T-helper 1 cell treated with Interleukin-12 subunit alpha and Interleukin-12 subunit beta and Interleukin-4 antibody, amounts not matched to agents 30 μg/mL and 1 μg/mL, for 36 hours (primary cell): ENCODE data around the gene L3MBTL4.

Experiments
- H3K27ac Mint-ChIP-seq: one replicate; pipeline ENCODE4 v1.8.0; 2021; ENCODE audit warnings: mild to moderate bottlenecking, mixed read lengths
- H3K27me3 Mint-ChIP-seq: one replicate; pipeline ENCODE4 v1.8.0; 2021; ENCODE audit warnings: low read depth, mixed read lengths
- H3K36me3 Mint-ChIP-seq: one replicate; pipeline ENCODE4 v1.8.0; 2021; ENCODE audit warnings: low read depth, mixed read lengths
- H3K4me1 Mint-ChIP-seq: one replicate; pipeline ENCODE4 v1.8.0; 2021; ENCODE audit warnings: low read depth, mixed read lengths
- H3K4me3 Mint-ChIP-seq: one replicate; pipeline ENCODE4 v1.8.0; 2021; ENCODE audit warnings: mild to moderate bottlenecking, moderate library complexity, mixed read lengths
- H3K9me3 Mint-ChIP-seq: one replicate; pipeline ENCODE4 v1.8.0; 2021; ENCODE audit warnings: mixed read lengths

L3MBTL4 gene

GRCh38 chr18:6015364-6015763 is 399.3 kb downstream of the L3MBTL4 start:
- H3K27me3 Mint-ChIP-seq: peaks cover 4% of the 10 kb centered on the region
- H3K27ac Mint-ChIP-seq: no peak overlapping the region
- H3K4me3 Mint-ChIP-seq: no peak overlapping the region
- no peaks in the 10 kb centered on the region for H3K9me3 Mint-ChIP-seq
- H3K36me3 Mint-ChIP-seq: no peaks in the 10 kb centered on the region
- no peaks in the 10 kb centered on the region for H3K4me1 Mint-ChIP-seq

GRCh38 chr18:6013171-6013810 is 401.4 kb downstream of the L3MBTL4 start:
- H3K9me3 Mint-ChIP-seq: no peaks in the 10 kb centered on the region
- H3K27me3 Mint-ChIP-seq: no peaks in the 10 kb centered on the region
- no peaks in the 10 kb centered on the region for H3K36me3 Mint-ChIP-seq
- no peak overlapping the region for H3K27ac Mint-ChIP-seq
- no peak overlapping the region for H3K4me3 Mint-ChIP-seq
- H3K4me1 Mint-ChIP-seq: peaks cover 3% of the 10 kb centered on the region

GRCh38 chr18:6010921-6011320 is 403.8 kb downstream of the L3MBTL4 start:
- H3K4me1 Mint-ChIP-seq: peaks cover 5% of the 10 kb centered on the region
- peaks cover 9% of the 10 kb centered on the region for H3K27me3 Mint-ChIP-seq
- no peak overlapping the region for H3K4me3 Mint-ChIP-seq
- H3K9me3 Mint-ChIP-seq: no peaks in the 10 kb centered on the region
- H3K27ac Mint-ChIP-seq: no peak overlapping the region
- no peaks in the 10 kb centered on the region for H3K36me3 Mint-ChIP-seq

GRCh38 chr18:6010284-6010683 is 404.4 kb downstream of the L3MBTL4 start:
- Mint-ChIP-seq H3K27me3 (peaks cover 12% of the 10 kb centered on the region), H3K27ac (no peak overlapping the region), H3K4me1 (peaks cover 8% of the 10 kb centered on the region), H3K4me3 (no peak overlapping the region), H3K36me3 (no peaks in the 10 kb centered on the region), H3K9me3 (peaks cover 3% of the 10 kb centered on the region)

- H3K27ac Mint-ChIP-seq: peak overlapping the region; percentile 8
- H3K4me3 Mint-ChIP-seq: no peak overlapping the region
- H3K36me3 Mint-ChIP-seq: no peaks in the 10 kb centered on the region
- H3K9me3 Mint-ChIP-seq: peaks cover 3% of the 10 kb centered on the region
- H3K27me3 Mint-ChIP-seq: peaks cover 12% of the 10 kb centered on the region
- H3K4me1 Mint-ChIP-seq: peaks cover 11% of the 10 kb centered on the region
Observed at GRCh38 chr18:6009756-6010155, 405.0 kb downstream of the L3MBTL4 start.

GRCh38 chr18:6004683-6005082 is 410.0 kb downstream of the L3MBTL4 start:
- H3K4me1 Mint-ChIP-seq: peaks cover 22% of the 10 kb centered on the region
- peaks cover 30% of the 10 kb centered on the region for H3K27me3 Mint-ChIP-seq
- H3K27ac Mint-ChIP-seq: peak overlapping the region; percentile 47
- H3K36me3 Mint-ChIP-seq: no peaks in the 10 kb centered on the region
- H3K4me3 Mint-ChIP-seq: no peak overlapping the region
- peaks cover 10% of the 10 kb centered on the region for H3K9me3 Mint-ChIP-seq

- H3K4me3 Mint-ChIP-seq: no peak overlapping the region
- H3K4me1 Mint-ChIP-seq: peaks cover 22% of the 10 kb centered on the region
- peaks cover 36% of the 10 kb centered on the region for H3K27me3 Mint-ChIP-seq
- peaks cover 1% of the 10 kb centered on the region for H3K36me3 Mint-ChIP-seq
- H3K27ac Mint-ChIP-seq: peak overlapping the region; percentile 67
- H3K9me3 Mint-ChIP-seq: peaks cover 15% of the 10 kb centered on the region
Observed at GRCh38 chr18:6004119-6004518, 410.6 kb downstream of the L3MBTL4 start.

- H3K27ac Mint-ChIP-seq: no peak overlapping the region
- H3K36me3 Mint-ChIP-seq: peaks cover 1% of the 10 kb centered on the region
- H3K27me3 Mint-ChIP-seq: peaks cover 39% of the 10 kb centered on the region
- H3K4me3 Mint-ChIP-seq: no peak overlapping the region
- H3K9me3 Mint-ChIP-seq: peaks cover 15% of the 10 kb centered on the region
- peaks cover 19% of the 10 kb centered on the region for H3K4me1 Mint-ChIP-seq
Observed at GRCh38 chr18:6001867-6002266, 412.8 kb downstream of the L3MBTL4 start.

GRCh38 chr18:5998907-5999306 is 415.8 kb downstream of the L3MBTL4 start:
- Mint-ChIP-seq H3K27me3 (peaks cover 32% of the 10 kb centered on the region), H3K4me1 (peaks cover 5% of the 10 kb centered on the region), H3K27ac (no peak overlapping the region), H3K4me3 (no peak overlapping the region), H3K9me3 (peaks cover 12% of the 10 kb centered on the region), H3K36me3 (peaks cover 1% of the 10 kb centered on the region)

- Mint-ChIP-seq H3K27ac (no peak overlapping the region), H3K4me1 (peaks cover 2% of the 10 kb centered on the region), H3K27me3 (peaks cover 28% of the 10 kb centered on the region), H3K4me3 (no peak overlapping the region), H3K36me3 (peaks cover 1% of the 10 kb centered on the region), H3K9me3 (peaks cover 12% of the 10 kb centered on the region)
Observed at GRCh38 chr18:5998166-5998881, 416.4 kb downstream of the L3MBTL4 start.

- Mint-ChIP-seq H3K4me1 (peaks cover 2% of the 10 kb centered on the region), H3K4me3 (no peak overlapping the region), H3K36me3 (peaks cover 1% of the 10 kb centered on the region), H3K27me3 (peaks cover 28% of the 10 kb centered on the region), H3K9me3 (peaks cover 12% of the 10 kb centered on the region), H3K27ac (no peak overlapping the region)
Observed at GRCh38 chr18:5997361-5997760, 417.4 kb downstream of the L3MBTL4 start.

- no peak overlapping the region for H3K4me3 Mint-ChIP-seq
- H3K27ac Mint-ChIP-seq: no peak overlapping the region
- peaks cover 2% of the 10 kb centered on the region for H3K4me1 Mint-ChIP-seq
- peaks cover 21% of the 10 kb centered on the region for H3K27me3 Mint-ChIP-seq
- H3K9me3 Mint-ChIP-seq: peaks cover 17% of the 10 kb centered on the region
- peaks cover 3% of the 10 kb centered on the region for H3K36me3 Mint-ChIP-seq
Observed at GRCh38 chr18:5995626-5996025, 419.1 kb downstream of the L3MBTL4 start.

GRCh38 chr18:5993938-5994337 is 420.8 kb downstream of the L3MBTL4 start:
- H3K4me3 Mint-ChIP-seq: no peak overlapping the region
- no peak overlapping the region for H3K27ac Mint-ChIP-seq
- H3K9me3 Mint-ChIP-seq: peaks cover 5% of the 10 kb centered on the region
- peaks cover 2% of the 10 kb centered on the region for H3K4me1 Mint-ChIP-seq
- peaks cover 2% of the 10 kb centered on the region for H3K36me3 Mint-ChIP-seq
- H3K27me3 Mint-ChIP-seq: peaks cover 10% of the 10 kb centered on the region

GRCh38 chr18:5992381-5992780 is 422.3 kb downstream of the L3MBTL4 start:
- H3K36me3 Mint-ChIP-seq: peaks cover 2% of the 10 kb centered on the region
- peaks cover 5% of the 10 kb centered on the region for H3K9me3 Mint-ChIP-seq
- H3K27ac Mint-ChIP-seq: no peak overlapping the region
- peaks cover 10% of the 10 kb centered on the region for H3K27me3 Mint-ChIP-seq
- peaks cover under 1% of the 10 kb centered on the region for H3K4me1 Mint-ChIP-seq
- H3K4me3 Mint-ChIP-seq: no peak overlapping the region

- Mint-ChIP-seq H3K9me3 (peaks cover 5% of the 10 kb centered on the region), H3K36me3 (peaks cover 2% of the 10 kb centered on the region), H3K27me3 (peaks cover 5% of the 10 kb centered on the region), H3K27ac (no peak overlapping the region), H3K4me1 (no peaks in the 10 kb centered on the region), H3K4me3 (no peak overlapping the region)
Observed at GRCh38 chr18:5987249-5987648, 427.5 kb downstream of the L3MBTL4 start.
